HepG2 (cell line): ENCODE results near the gene SERPINB7. TPM values are rescaled to one million over a fixed set of nuclear protein-coding genes. Genes with fewer than 3 reads are reported as not detected.

Source experiments
- ARNT ChIP-seq: fragments of 450-650 bp; IDR thresholded peaks from 2 replicates; pipeline ENCODE4 v1.6.1; 2017
- BRF2 ChIP-seq: sonication (generic); formaldehyde crosslinking; IDR thresholded peaks from 2 replicates; pipeline ENCODE4 v1.8.1; 2022; ENCODE audit warnings: mild to moderate bottlenecking, missing genetic modification reagents
- CREBL2 ChIP-seq: sonication (generic); formaldehyde crosslinking; IDR thresholded peaks from 2 replicates; pipeline ENCODE4 v1.8.1; 2023; ENCODE audit warnings: missing genetic modification reagents, mild to moderate bottlenecking, borderline replicate concordance
- IKZF5 ChIP-seq: IDR thresholded peaks from 2 replicates; pipeline ENCODE4 v1.6.1; 2018; ENCODE audit warnings: missing genetic modification reagents, mild to moderate bottlenecking, missing compliant biosample characterization
- KAT2B ChIP-seq: fragments of 150-350 bp; IDR thresholded peaks from 2 replicates; pipeline ENCODE4 v1.6.1; 2014; ENCODE audit warnings: low read depth, low read length, borderline replicate concordance
- KDM5B ChIP-seq: sonication (generic); formaldehyde crosslinking; IDR thresholded peaks from 2 replicates; pipeline ENCODE4 v1.4.0; 2020; ENCODE audit warnings: missing genetic modification reagents, mild to moderate bottlenecking, borderline replicate concordance
- MNT ChIP-seq: fragments of 450-650 bp; IDR thresholded peaks from 2 replicates; pipeline ENCODE4 v1.6.1; 2016
- SP1 ChIP-seq, 2 experiments: fragments of 450-650 bp in 1 of 2; sonication (generic) in 1 of 2; formaldehyde crosslinking in 1 of 2; IDR thresholded peaks; 2 replicates each; pipeline versions ENCODE4 v1.4.0 to v1.6.1; 2016 to 2020; ENCODE audit warnings: missing genetic modification reagents in 1 of 2
- THYN1 ChIP-seq: sonication (generic); formaldehyde crosslinking; IDR thresholded peaks from 2 replicates; pipeline ENCODE4 v1.8.1; 2023; ENCODE audit warnings: low read depth, mild to moderate bottlenecking, moderate library complexity, missing genetic modification reagents, borderline replicate concordance
- ZNF160 ChIP-seq: sonication (generic); formaldehyde crosslinking; IDR thresholded peaks from 2 replicates; pipeline ENCODE4 v1.8.0; 2022; ENCODE audit warnings: mild to moderate bottlenecking, inconsistent platforms, missing genetic modification reagents
- ZNF503 ChIP-seq: sonication (generic); formaldehyde crosslinking; IDR thresholded peaks from 2 replicates; pipeline ENCODE4 v1.4.0; 2020; ENCODE audit warnings: missing genetic modification reagents
- polyA plus RNA-seq, 8 experiments: library from polyadenylated mRNA; depleted of rRNA in 3 of 8; stranded (reverse) in 7 of 8; unstranded in 1 of 8; fragments of >200 nt; fragmentation: Illumina TruSeq in 4 of 8; extraction: Trizol in 4 of 8; gene quantifications; 2 replicates each; pipeline versions ENCODE4 v1.2.1 to v1.2.3, GENCODE V29; 2011 to 2016; ENCODE audit warnings: low read depth in 4 of 8, missing spikeins in 1 of 8, mixed read lengths in 1 of 8; ENCODE audit not compliant: insufficient read depth in 1 of 8
- total RNA-seq, 5 experiments: library from RNA; depleted of rRNA; stranded (reverse); fragments of >200 nt; fragmentation: Illumina TruSeq; extraction: Trizol; gene quantifications; 2 replicates each; pipeline ENCODE4 v1.2.3, GENCODE V29; 2016; ENCODE audit warnings: low read depth in 1 of 5
- TF ChIP-seq, protein P1 (sequence below): sonication (generic); formaldehyde crosslinking; IDR thresholded peaks from 2 replicates; pipeline ENCODE4 v1.9.0; 2021; ENCODE audit warnings: missing genetic modification reagents, mild to moderate bottlenecking, borderline replicate concordance
- TF ChIP-seq, protein P2 (sequence below): sonication (generic); formaldehyde crosslinking; IDR thresholded peaks from 2 replicates; pipeline ENCODE4 v1.4.0; 2020; ENCODE audit warnings: missing genetic modification reagents
- TF ChIP-seq, protein P3 (sequence below): sonication (generic); formaldehyde crosslinking; IDR thresholded peaks from 2 replicates; pipeline ENCODE4 v1.4.0; 2020; ENCODE audit warnings: missing genetic modification reagents
- TF ChIP-seq, protein P4 (sequence below): sonication (generic); formaldehyde crosslinking; IDR thresholded peaks from 2 replicates; pipeline ENCODE4 v1.4.0; 2020; ENCODE audit warnings: missing genetic modification reagents; ENCODE audit errors: not compliant biosample characterization

Gene SERPINB7
- total and polyA plus RNA-seq, 2 of the 13 experiments (the other 11 are each of a cell fraction or from before 2014, with no cell fraction given): not detected

DNA sequence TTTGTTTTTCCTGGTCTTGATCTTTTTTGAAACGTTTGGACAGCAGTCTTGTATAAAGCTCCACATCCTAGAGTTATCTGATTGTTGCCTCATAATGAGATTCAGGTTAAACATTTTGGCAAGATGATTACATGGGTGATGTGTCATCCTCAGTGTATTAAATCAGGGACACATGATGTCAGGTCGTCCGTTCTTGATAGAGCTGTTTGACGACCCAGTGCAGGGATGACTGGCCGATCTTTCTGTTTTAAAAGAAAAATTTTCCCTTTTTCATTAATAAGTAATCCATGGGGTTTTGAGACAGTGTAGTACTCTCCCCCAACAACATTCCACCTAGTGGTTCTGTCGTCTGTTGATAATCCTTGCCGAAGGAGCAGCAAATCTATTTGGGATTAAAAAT, 67.8 kb downstream of the SERPINB7 start (continued):
- TF ChIP-seq, protein P1, sequence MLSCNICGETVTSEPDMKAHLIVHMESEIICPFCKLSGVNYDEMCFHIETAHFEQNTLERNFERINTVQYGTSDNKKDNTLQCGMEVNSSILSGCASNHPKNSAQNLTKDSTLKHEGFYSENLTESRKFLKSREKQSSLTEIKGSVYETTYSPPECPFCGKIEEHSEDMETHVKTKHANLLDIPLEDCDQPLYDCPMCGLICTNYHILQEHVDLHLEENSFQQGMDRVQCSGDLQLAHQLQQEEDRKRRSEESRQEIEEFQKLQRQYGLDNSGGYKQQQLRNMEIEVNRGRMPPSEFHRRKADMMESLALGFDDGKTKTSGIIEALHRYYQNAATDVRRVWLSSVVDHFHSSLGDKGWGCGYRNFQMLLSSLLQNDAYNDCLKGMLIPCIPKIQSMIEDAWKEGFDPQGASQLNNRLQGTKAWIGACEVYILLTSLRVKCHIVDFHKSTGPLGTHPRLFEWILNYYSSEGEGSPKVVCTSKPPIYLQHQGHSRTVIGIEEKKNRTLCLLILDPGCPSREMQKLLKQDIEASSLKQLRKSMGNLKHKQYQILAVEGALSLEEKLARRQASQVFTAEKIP (CRISPR knock-in tag): no peak
- TF ChIP-seq THYN1 (CRISPR knock-in tag) (no peak), SP1 (IDR thresholded peaks at IDR 0.05) (no peak), SP1 (CRISPR knock-in tag; IDR thresholded peaks at IDR 0.05) (no peak), KAT2B (no peak), MNT (no peak), ARNT (no peak), CREBL2 (CRISPR knock-in tag) (no peak), ZNF503 (CRISPR knock-in tag) (no peak), BRF2 (no peak), IKZF5 (CRISPR knock-in tag) (no peak), KDM5B (CRISPR knock-in tag) (no peak), ZNF160 (CRISPR knock-in tag) (no peak)
- TF ChIP-seq, protein P2, sequence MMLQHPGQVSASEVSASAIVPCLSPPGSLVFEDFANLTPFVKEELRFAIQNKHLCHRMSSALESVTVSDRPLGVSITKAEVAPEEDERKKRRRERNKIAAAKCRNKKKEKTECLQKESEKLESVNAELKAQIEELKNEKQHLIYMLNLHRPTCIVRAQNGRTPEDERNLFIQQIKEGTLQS (CRISPR knock-in tag): no peak
- TF ChIP-seq, protein P3, sequence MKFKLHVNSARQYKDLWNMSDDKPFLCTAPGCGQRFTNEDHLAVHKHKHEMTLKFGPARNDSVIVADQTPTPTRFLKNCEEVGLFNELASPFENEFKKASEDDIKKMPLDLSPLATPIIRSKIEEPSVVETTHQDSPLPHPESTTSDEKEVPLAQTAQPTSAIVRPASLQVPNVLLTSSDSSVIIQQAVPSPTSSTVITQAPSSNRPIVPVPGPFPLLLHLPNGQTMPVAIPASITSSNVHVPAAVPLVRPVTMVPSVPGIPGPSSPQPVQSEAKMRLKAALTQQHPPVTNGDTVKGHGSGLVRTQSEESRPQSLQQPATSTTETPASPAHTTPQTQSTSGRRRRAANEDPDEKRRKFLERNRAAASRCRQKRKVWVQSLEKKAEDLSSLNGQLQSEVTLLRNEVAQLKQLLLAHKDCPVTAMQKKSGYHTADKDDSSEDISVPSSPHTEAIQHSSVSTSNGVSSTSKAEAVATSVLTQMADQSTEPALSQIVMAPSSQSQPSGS: no peak
- TF ChIP-seq, protein P4, sequence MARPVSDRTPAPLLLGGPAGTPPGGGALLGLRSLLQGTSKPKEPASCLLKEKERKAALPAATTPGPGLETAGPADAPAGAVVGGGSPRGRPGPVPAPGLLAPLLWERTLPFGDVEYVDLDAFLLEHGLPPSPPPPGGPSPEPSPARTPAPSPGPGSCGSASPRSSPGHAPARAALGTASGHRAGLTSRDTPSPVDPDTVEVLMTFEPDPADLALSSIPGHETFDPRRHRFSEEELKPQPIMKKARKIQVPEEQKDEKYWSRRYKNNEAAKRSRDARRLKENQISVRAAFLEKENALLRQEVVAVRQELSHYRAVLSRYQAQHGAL (CRISPR knock-in tag): no peak
